A673 (cell line): ENCODE measurements around the gene ZC3H12C.

Source experiments
- EZH2 ChIP-seq: fragments of 200-600 bp; sonication (generic); IDR thresholded peaks from 2 replicates; pipeline ENCODE4 v1.6.1; 2017; ENCODE audit warnings: borderline replicate concordance, low read depth, mild to moderate bottlenecking, mixed read lengths, antibody characterized with exemption, low read length; ENCODE audit not compliant: poor library complexity, severe bottlenecking
- TF ChIP-seq, protein P1 (sequence below): fragments of 300-800, 200-600 bp; sonication (generic); conservative IDR thresholded peaks from 2 replicates; pipeline ENCODE4 v1.5.1; 2017; ENCODE audit warnings: low read depth, mild to moderate bottlenecking, antibody characterized with exemption, low read length, moderate library complexity, mixed read lengths

DNA sequence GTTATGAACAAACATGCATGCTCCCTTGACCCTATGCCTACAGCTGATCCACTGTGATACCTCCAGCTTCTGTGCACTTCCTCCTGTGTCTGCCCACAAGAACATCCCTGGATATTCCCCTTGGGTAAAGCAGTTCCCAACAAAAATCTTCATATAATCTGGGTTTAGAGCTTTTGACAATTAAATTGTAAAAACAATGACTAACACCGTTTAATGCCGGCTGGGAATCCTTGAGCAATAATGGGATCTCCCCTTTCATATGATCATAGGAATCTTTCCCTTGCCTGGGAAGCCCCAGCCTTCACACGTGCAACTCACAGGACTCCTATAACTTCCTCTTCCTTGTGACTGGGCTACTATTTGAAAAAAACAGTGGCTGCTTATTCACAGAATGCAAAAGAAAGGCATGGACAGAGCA lies 6.3 kb upstream of the ZC3H12C start:
- TF ChIP-seq, protein P1, sequence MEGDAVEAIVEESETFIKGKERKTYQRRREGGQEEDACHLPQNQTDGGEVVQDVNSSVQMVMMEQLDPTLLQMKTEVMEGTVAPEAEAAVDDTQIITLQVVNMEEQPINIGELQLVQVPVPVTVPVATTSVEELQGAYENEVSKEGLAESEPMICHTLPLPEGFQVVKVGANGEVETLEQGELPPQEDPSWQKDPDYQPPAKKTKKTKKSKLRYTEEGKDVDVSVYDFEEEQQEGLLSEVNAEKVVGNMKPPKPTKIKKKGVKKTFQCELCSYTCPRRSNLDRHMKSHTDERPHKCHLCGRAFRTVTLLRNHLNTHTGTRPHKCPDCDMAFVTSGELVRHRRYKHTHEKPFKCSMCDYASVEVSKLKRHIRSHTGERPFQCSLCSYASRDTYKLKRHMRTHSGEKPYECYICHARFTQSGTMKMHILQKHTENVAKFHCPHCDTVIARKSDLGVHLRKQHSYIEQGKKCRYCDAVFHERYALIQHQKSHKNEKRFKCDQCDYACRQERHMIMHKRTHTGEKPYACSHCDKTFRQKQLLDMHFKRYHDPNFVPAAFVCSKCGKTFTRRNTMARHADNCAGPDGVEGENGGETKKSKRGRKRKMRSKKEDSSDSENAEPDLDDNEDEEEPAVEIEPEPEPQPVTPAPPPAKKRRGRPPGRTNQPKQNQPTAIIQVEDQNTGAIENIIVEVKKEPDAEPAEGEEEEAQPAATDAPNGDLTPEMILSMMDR, result no peak
- TF ChIP-seq EZH2, result no peak
